SK-MEL-5 (cell line): ENCODE data around the gene SPINT4. TPM values are rescaled to one million over a fixed set of nuclear protein-coding genes. Genes with fewer than 3 reads are reported as not detected.
"Not testable (repeated sequence)": the region's sequence is repeated elsewhere in the genome, so short reads cannot be mapped to it uniquely, and the experiment has no call there.

ENCODE experiments used
- DNase-seq: peaks from one replicate; pipeline ENCODE4 v3.0.0-alpha.2; 2016; ENCODE audit warnings: low read depth, low spot score
- in situ Hi-C: cut with HindIII; loops from 2 replicates; pipeline ENCODE4 v1.10.0; 2016; ENCODE audit warnings: low sequenced_read_pairs, high pct_unique_total_duplicates, low pct_unique_long_range_greater_than_20kb
- polyA plus RNA-seq, 2 experiments: library from polyadenylated mRNA; depleted of rRNA; stranded (reverse); fragments of >200 nt; gene quantifications; 2 replicates each; pipeline ENCODE4 v1.2.3, GENCODE V29; 2015
- total RNA-seq: library from RNA; depleted of rRNA; stranded (reverse); fragments of >200 nt; shearing (Covaris generic); gene quantifications from 2 replicates; pipeline ENCODE4 v1.2.3, GENCODE V29; 2014; rRNA removed

Gene SPINT4
- not detected in 2 replicates for total RNA-seq
- not detected in 2 replicates for polyA plus RNA-seq (2015; cell fraction: cytosol; rRNA removed)
- polyA plus RNA-seq (2015; cell fraction: nucleus; rRNA removed), result not detected in 2 replicates

- no peak for DNase-seq
- in situ Hi-C loops, result no loop called here
Observed at GRCh38 chr20:45722047-45722446, at the start of gene SPINT4. SPINT4 (plus strand) TSS chr20:45722347; CDS start chr20:45722368, 21 bp downstream.

- in situ Hi-C loops, result no loop called here
- DNase-seq, result no peak
Observed at GRCh38 chr20:45672765-45673164, 49.4 kb upstream of the SPINT4 start.

DNA sequence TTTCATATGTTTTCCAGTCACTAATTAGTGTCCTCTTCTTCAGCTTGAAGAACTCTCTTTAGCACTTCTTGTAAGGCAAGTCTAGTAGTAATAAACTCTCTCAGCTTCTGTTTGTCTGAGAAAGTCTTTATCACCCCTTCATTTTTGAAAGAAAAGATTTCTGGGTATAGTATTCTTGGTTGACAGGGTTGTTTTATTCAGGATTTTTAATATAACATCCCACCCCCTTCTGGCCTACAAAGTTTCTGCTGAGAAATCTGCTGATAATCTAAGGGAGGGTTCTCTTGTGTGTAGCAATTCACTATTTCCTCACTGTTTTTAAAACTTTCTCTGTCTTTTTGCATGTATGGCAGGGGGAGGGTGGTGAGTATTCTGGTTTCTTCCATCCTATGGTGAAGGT is 42.5 kb upstream of the SPINT4 start:
- in situ Hi-C loops, result no loop called here
- no peak for DNase-seq

DNA sequence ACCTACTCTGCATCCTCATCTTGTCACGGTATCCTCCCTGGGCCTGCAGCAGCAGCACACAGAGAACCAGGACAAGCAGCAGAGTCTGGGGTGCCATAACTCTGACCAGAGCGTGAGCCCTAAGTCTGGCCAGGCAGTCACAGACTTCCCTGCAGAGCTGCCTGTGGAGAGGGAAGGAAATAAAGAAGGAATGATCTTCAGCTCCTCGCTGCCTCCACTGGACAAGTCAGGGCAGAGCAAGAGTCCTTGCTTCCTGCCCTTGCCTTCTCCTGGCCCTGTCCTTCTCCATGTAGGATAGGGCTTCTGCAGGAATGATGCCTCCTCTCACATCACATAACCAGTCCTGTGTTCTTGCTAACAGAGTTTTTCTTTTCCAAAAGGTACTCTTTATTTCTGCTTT is 36.3 kb upstream of the SPINT4 start:
- peak; percentile 36 for DNase-seq
- in situ Hi-C loops, result no loop called here

GRCh38 chr20:45693346-45693745 is 28.8 kb upstream of the SPINT4 start:
- DNase-seq, in situ Hi-C loops: not testable (repeated sequence)

DNA sequence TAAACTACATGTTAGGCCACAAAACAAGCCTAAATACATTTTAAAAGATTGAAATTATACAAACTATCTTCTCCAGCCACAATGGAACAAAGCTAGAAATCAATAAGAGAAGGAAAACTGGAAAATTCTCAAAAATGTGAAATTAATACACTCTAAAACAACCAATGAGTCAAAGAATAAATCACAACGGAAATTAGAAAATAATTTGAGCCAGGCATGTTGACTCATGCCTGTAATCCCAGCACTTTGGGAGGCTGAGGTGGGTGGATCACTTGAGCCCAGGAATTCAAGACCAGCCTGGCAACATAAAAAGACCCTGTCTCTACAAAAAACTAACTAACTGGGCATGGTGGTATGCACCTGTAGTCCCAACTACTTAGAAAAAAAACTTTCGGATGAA is 26.7 kb upstream of the SPINT4 start:
- in situ Hi-C loops, result no loop called here
- no peak for DNase-seq

GRCh38 chr20:45701104-45701503 is 21.0 kb upstream of the SPINT4 start:
- in situ Hi-C loops, result loop anchor here (10.0 kb wide), 1 partner anchor 74 kb away; no protein-coding TSS in a partner anchor
- DNase-seq, result no peak

GRCh38 chr20:45701873-45702272 is 20.3 kb upstream of the SPINT4 start, which contains the start of gene WFDC13:
WFDC13 (plus strand) TSS chr20:45702038; CDS start chr20:45702124, 86 bp downstream.
- in situ Hi-C loops, result loop anchor here (10.0 kb wide), 1 partner anchor 73 kb away; no protein-coding TSS in a partner anchor
- no peak for DNase-seq

DNA sequence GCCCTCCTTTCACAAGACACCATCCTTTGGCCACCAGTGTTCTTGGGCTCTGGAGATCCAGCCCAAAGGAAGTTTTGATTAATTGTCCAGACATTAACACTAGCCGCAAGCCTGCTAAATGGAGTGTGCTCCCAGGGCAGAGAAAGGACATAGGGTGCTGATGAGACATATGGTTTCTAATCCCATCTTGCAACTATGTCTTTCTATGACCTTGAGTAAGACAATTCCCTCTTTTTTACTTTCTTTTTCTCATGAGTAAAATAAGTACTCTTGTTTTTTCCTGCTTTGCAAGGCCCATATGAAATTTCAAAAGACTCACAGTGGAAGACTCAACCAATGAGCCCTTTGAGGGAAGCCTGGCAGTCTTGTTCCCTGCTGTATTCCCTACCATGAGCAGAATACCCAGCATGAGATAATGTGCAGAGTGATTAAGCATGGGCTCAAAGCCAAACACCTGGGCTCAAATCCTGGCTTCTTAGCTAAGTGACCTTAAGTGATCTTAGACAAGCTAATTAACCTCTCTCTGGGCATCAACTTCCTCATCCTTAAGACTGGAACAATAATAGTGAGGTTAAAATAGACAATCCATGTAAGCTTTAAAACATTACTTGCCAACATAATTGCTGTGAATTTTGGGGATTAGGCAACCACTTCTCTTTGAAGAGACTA is 17.0 kb upstream of the SPINT4 start, which contains the start of gene WFDC10B:
WFDC10B (minus strand) TSS at position 51 of the 669 bp plus-strand sequence. CDS start 19,027 bp downstream, outside the sequence.
- no peak for DNase-seq
- in situ Hi-C loops, result loop anchor here (10.0 kb wide), 1 partner anchor 70 kb away; no protein-coding TSS in a partner anchor

- DNase-seq, in situ Hi-C loops: not testable (repeated sequence)
Observed at GRCh38 chr20:45716141-45716688, 5.9 kb upstream of the SPINT4 start.

DNA sequence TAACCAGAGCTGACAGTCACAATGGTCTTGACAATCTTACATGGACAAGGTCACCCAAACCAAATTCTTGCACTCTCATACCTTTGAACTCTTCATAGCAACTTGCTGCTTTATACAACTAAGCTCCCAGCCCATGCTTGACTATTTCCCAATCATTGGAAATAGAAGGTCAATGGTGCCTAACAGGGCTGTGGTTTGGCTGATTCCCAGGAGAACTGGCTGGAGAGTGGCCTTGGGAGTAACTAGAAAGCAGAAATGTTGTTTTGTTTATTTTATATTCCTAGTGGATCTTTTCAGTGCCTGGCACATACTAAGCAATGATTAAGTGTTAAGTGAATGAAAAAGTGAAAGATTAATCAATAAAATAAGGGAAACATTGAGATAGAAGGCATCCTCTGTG is 3.0 kb downstream of the SPINT4 start:
- DNase-seq, result no peak
- in situ Hi-C loops, result no loop called here

DNA sequence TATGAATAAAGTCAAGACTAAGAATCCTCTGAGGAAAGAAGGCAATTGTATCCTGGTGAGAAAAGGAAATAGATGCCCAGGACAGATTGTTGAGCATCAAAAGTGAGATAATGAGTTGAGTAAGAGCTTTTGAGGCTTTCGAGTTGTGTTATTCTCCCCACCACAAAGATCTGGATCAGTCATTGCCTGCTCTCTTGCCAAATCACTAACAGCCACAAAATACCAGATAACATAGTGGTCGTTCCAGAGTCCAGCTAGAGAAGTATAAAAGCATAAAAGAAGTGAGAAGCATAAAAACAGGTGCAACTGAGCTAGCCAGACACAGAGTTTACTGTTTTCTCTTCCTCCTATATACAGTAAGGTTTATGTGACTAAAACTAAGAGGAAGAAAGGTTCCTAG is 4.9 kb downstream of the SPINT4 start:
- in situ Hi-C loops, result no loop called here
- no peak for DNase-seq

DNA sequence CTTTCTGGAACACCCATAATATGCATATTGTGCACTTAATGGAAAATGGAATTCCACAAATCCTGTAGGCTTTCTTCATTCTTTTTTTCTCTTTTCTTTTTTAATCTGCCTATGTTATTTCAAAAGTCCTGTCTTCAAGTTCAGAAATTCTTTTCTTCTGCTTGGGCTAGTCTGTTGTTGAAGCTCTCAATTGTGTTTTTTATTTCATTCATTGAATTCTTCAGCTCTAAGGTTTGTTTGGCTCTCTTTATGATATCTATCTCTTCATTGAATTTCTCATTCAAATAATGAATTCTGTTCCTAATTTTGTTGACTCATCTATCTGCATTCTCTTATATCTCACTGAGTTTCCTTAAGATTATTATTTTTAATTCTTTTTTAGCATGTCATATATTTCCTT is 10.1 kb downstream of the SPINT4 start:
- DNase-seq, result no peak
- in situ Hi-C loops, result no loop called here

DNA sequence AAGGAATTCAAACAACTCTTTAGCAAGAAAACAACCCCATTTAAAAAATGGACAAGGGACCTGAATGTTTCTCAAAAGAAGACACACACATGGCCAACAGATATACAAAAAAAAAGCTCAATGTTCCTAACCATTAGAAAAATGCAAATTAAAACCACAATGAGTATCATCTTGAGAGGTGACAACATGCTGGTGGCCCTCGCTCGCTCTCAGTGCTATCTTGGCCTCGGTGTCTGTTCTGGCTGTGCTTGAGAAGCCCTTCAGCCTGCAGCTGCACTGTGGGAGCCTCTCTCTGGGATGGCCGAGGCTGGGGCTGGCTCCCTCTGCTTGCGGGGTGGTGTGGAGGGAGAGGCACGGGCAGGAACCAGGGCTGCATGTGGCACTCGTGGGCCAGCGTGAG is 13.4 kb downstream of the SPINT4 start:
- in situ Hi-C loops, result no loop called here
- DNase-seq, result no peak

- in situ Hi-C loops, result no loop called here
- DNase-seq, result no peak
Observed at GRCh38 chr20:45735988-45736387, 13.8 kb downstream of the SPINT4 start.

- no peak for DNase-seq
- in situ Hi-C loops, result no loop called here
Observed at GRCh38 chr20:45742596-45742995, 20.4 kb downstream of the SPINT4 start.

DNA sequence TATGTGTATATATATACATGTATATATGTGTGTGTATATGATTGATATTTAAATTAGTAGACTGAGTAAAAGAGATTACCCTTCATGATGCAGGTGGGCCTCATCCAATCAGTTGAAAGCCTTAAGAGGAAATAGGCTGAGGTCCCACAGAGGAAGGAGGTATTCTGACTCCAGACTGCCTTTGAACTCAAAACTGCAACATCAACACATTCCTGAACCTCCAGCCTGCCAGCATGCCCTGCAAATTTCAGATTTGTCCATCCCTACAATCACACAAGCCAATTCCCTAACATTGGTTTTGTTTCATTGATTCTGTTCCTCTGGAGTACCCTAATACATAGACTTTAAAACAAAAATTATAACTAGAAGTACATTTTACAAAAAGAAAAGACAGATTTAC is 22.9 kb downstream of the SPINT4 start:
- DNase-seq, result no peak

DNA sequence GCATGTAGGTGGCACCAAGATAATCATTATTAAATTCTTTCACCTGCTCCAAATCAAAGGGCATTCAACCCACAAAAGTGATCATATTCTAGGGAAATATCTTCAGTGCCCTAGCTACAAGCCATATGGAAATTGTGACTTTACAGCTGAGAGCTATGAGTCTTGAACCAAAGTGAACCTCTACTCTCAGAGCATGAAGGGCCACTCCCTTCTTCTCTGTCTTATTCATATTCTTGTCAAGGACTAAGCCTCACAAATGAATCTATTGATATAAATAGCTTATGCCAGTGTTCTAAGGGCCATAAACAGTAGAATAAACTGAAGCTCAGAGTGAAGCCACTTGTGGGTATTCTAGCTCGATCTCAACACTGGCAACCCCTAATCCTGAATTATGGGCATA is 29.6 kb downstream of the SPINT4 start:
- in situ Hi-C loops, result loop anchor here (25.0 kb wide), 1 partner anchor 439 kb away; the partner anchor contains the start of genes MATN4 and RBPJL
- no peak for DNase-seq

More for the DNA sequence above, 22.9 kb downstream of the SPINT4 start:
- in situ Hi-C loops, result no loop called here

DNA sequence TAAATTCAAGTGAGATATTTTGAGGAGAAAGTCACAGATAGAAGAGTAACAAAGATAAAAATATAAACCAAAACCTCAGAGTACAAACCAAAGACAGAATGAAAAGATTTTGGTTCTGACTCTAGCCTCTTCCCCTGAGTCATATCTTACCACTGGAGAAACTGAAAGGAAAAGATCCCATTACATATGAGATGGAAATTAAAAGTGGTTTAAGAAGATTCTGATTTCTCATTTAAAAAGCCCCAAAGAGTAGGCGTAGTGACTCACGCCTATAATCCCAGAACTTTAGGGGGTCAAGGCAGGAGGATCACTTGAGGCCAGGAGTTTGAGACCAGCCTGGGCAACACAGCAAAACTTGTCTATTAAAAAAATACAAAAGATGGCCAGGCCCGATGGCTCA is 30.6 kb downstream of the SPINT4 start:
- DNase-seq, result no peak
- in situ Hi-C loops, result loop anchor here (25.0 kb wide), 1 partner anchor 440 kb away; the partner anchor contains the start of genes MATN4 and RBPJL
